Body of pancreas (tissue), 4 donors: Measurements from ENCODE around the gene SLC17A6. TPM values are rescaled to one million over a fixed set of nuclear protein-coding genes. Genes with fewer than 3 reads are reported as not detected.
A peak's percentile ranks its signal among the peaks of the same experiment; 100 is the strongest.

Experiments
- ATAC-seq: fragments of 150-250 bp; one replicate; pipeline ENCODE4 v1.9.1; 2016
- DNase-seq, 4 donors: peaks; one replicate each; pipeline ENCODE4 v3.0.0-alpha.2; 2019
- H3K27ac ChIP-seq, 4 donors: fragments of 200-600 bp; sonication (generic); 1 replicate in 3 of 4; 2 replicates in 1 of 4; pipeline versions ENCODE4 v1.5.1 to v1.6.1; 2016 to 2019; ENCODE audit warnings: mild to moderate bottlenecking in 1 of 4, mixed read lengths in 1 of 4, moderate library complexity in 1 of 4
- H3K27me3 ChIP-seq, 2 donors: fragments of 200-600 bp; sonication (generic); one replicate each; pipeline ENCODE4 v1.6.0; 2016; ENCODE audit warnings: mild to moderate bottlenecking in 1 of 2
- H3K36me3 ChIP-seq, 2 donors: fragments of 200-600 bp; sonication (generic); replicated peaks in 1 of 2; 2 replicates each; pipeline ENCODE4 v1.5.1; 2016; ENCODE audit warnings: low read depth in 2 of 2; ENCODE audit not compliant: insufficient read depth in 1 of 2
- H3K4me1 ChIP-seq: fragments of 200-600 bp; sonication (generic); one replicate; pipeline ENCODE4 v1.6.0; 2016
- H3K4me3 ChIP-seq, 2 donors: fragments of 200-600 bp; sonication (generic); 1 replicate in 1 of 2; 2 replicates in 1 of 2; pipeline ENCODE4 v1.5.1; 2016 to 2019
- H3K9me3 ChIP-seq, 3 donors: fragments of 200-600 bp; sonication (generic); 1 replicate in 2 of 3; 2 replicates in 1 of 3; pipeline ENCODE4 v1.5.1; 2016
- POLR2A ChIP-seq, 3 donors: fragments of 450-650 bp; IDR thresholded peaks; one replicate each; pipeline ENCODE4 v1.6.1; 2016; ENCODE audit warnings: antibody characterized with exemption in 3 of 3, mild to moderate bottlenecking in 2 of 3
- WGBS, 2 donors: methylation state at CpG; one replicate each; pipeline ENCODE4 v1.1.5; 2017; 5-methylcytosine and 5-hydroxymethylcytosine counted together
- intact Hi-C: fragments of 100-400 bp; cut with DNase I; formaldehyde crosslinking; loops from one replicate; pipeline ENCODE4 v1.15.1; 2023
- total RNA-seq, 2 donors: library from RNA; depleted of rRNA; stranded (reverse); fragments of >200 nt; gene quantifications; one replicate each; pipeline ENCODE4 v1.1.0, GENCODE V29; 2016
- TF ChIP-seq, protein P1 (sequence below), 7 experiments: fragments of 450-650 bp in 4 of 7; fragments of 200-600 bp in 3 of 7; sonication (generic) in 3 of 7; IDR thresholded peaks; one replicate each; pipeline ENCODE4 v1.5.1; 2016 to 2019; ENCODE audit warnings: antibody characterized with exemption in 7 of 7

SLC17A6 gene
- total RNA-seq, 2 donors from 2014 or later = not detected

GRCh38 chr11:22415476-22415875 lies 77.3 kb downstream of the SLC17A6 start:
- ATAC-seq (no peak), DNase-seq (no peak)
- no peaks in the 10 kb centered on the region for H3K36me3 ChIP-seq
- H3K27me3 ChIP-seq = no peaks in the 10 kb centered on the region
- WGBS, 2 donors = 69 to 82% methylated on average over 4 of the region's 4 CpGs
- no peak for TF ChIP-seq POLR2A (IDR thresholded peaks at IDR 0.05)
- TF ChIP-seq, protein P1, sequence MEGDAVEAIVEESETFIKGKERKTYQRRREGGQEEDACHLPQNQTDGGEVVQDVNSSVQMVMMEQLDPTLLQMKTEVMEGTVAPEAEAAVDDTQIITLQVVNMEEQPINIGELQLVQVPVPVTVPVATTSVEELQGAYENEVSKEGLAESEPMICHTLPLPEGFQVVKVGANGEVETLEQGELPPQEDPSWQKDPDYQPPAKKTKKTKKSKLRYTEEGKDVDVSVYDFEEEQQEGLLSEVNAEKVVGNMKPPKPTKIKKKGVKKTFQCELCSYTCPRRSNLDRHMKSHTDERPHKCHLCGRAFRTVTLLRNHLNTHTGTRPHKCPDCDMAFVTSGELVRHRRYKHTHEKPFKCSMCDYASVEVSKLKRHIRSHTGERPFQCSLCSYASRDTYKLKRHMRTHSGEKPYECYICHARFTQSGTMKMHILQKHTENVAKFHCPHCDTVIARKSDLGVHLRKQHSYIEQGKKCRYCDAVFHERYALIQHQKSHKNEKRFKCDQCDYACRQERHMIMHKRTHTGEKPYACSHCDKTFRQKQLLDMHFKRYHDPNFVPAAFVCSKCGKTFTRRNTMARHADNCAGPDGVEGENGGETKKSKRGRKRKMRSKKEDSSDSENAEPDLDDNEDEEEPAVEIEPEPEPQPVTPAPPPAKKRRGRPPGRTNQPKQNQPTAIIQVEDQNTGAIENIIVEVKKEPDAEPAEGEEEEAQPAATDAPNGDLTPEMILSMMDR (IDR thresholded peaks at IDR 0.05) = no peak
- H3K9me3 ChIP-seq = no peaks in the 10 kb centered on the region
- H3K27ac ChIP-seq = no peak overlapping the region
- no peaks in the 10 kb centered on the region for H3K4me1 ChIP-seq
- no peak overlapping the region for H3K4me3 ChIP-seq
- intact Hi-C loops = no loop called here

DNA sequence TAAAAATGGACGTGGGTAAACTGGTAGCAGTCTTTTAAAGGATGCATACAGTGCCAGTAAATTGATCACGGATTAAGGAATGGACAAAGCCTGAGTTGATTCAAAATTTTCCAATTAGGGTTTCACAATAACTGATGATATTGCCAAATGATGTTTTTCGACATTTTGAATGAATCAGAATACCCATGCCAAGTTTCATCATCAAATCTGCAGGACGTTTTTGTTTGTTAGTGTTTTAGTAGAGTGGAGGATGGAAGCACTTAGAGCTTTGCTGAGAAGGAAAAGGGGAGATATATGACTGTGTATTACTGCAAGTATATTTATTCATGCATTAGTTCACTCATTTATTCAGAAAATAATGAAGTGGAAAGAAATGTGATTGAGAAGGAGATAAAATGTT lies 78.3 kb downstream of the SLC17A6 start:
- no peak for ATAC-seq
- Histone ChIP-seq H3K27me3 (no peaks in the 10 kb centered on the region), H3K27ac (no peak overlapping the region), H3K36me3 (no peaks in the 10 kb centered on the region), H3K4me3 (no peak overlapping the region), H3K4me1 (no peaks in the 10 kb centered on the region), H3K9me3 (no peaks in the 10 kb centered on the region)
- TF ChIP-seq POLR2A (IDR thresholded peaks at IDR 0.05) = no peak
- TF ChIP-seq, protein P1 (IDR thresholded peaks at IDR 0.05) = no peak
- intact Hi-C loops = no loop called here
- WGBS, 2 donors = 47 to 49% methylated on average over 4 of the region's 4 CpGs
- no peak for DNase-seq

DNA sequence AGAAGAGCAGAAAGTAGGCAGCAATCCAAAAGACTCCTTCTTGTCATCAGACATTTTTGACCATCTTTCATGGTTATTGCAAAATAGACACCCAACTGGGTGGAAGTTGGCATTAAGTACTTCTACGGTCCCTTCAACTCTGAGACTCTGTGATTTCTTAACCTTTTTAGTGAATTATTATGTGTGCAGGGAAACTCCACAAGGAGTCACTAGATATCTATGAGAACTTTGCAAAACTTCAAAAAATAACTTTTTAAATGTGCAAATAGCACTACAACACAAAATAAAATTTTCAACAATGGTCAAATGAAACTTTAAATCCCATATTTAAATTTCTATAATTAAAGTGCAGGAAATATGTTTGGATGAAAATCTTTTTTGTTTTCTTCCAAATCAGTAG lies 88.7 kb downstream of the SLC17A6 start:
- ATAC-seq = no peak
- intact Hi-C loops = no loop called here
- no peak overlapping the region for H3K4me3 ChIP-seq

More for the DNA sequence above, 88.7 kb downstream of the SLC17A6 start:
- 51 to 69% methylated on average over 1 of the region's 1 CpG for WGBS, 2 donors
- H3K27ac ChIP-seq = no peak overlapping the region
- no peaks in the 10 kb centered on the region for H3K27me3 ChIP-seq
- H3K36me3 ChIP-seq = no peaks in the 10 kb centered on the region
- no peak for TF ChIP-seq POLR2A (IDR thresholded peaks at IDR 0.05)
- TF ChIP-seq, protein P1 (IDR thresholded peaks at IDR 0.05) = peak in 3 of 7 experiments; percentile 12 to 35 (median 13)
- peaks cover under 1% of the 10 kb centered on the region for H3K4me1 ChIP-seq
- no peaks in the 10 kb centered on the region for H3K9me3 ChIP-seq
- DNase-seq = no peak

Other genes starting within 250 kb of the SLC17A6 start
- 1 to 10 TPM; 3.3 to 4.9 TPM for gene ANO5, start 145.3 kb upstream of the SLC17A6 start, total RNA-seq